Transverse colon (tissue), 4 donors: Measurements from ENCODE around the gene NEMP2.

ENCODE experiments used
- EP300 ChIP-seq: sonication (generic); formaldehyde crosslinking; IDR thresholded peaks from one replicate; pipeline ENCODE4 v1.6.1; 2017; ENCODE audit warnings: antibody characterized with exemption, low read depth
- POLR2A ChIP-seq: fragments of 450-650 bp; IDR thresholded peaks from one replicate; pipeline ENCODE4 v1.6.1; 2016; ENCODE audit warnings: antibody characterized with exemption, mild to moderate bottlenecking, moderate library complexity
- POLR2AphosphoS5 ChIP-seq, 3 donors: sonication (generic); formaldehyde crosslinking; IDR thresholded peaks; one replicate each; pipeline ENCODE4 v1.6.1; 2016; ENCODE audit warnings: antibody characterized with exemption in 3 of 3
- TF ChIP-seq, protein P1 (sequence below), 5 experiments: fragments of 200-600 bp in 3 of 5; fragments of 450-650 bp in 2 of 5; sonication (generic) in 3 of 5; IDR thresholded peaks; 1 replicate in 2 of 5; 2 replicates in 3 of 5; pipeline ENCODE4 v1.5.1; 2016 to 2017; ENCODE audit warnings: antibody characterized with exemption in 5 of 5, inconsistent platforms in 3 of 5, mild to moderate bottlenecking in 2 of 5, moderate library complexity in 1 of 5

DNA sequence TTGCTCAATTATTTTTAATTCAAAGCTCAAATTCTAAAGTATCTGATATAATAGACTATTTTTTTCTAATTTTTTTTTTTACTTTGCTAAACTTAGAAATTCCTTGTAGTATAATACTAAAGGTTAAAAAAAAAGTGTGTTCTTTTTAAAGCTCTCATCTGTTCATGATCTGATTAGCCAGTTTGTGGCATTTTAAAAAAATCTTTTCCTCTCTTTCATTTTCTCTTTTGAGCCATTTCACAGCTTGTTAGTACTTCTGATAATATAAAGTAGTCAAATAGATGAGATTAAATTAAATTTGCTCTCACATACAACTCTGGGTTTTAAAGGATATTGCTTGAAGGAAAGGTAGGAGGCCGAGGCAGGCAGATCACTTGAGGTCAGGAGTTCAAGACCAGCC, 40.7 kb upstream of the NEMP2 start:
- TF ChIP-seq, protein P1, sequence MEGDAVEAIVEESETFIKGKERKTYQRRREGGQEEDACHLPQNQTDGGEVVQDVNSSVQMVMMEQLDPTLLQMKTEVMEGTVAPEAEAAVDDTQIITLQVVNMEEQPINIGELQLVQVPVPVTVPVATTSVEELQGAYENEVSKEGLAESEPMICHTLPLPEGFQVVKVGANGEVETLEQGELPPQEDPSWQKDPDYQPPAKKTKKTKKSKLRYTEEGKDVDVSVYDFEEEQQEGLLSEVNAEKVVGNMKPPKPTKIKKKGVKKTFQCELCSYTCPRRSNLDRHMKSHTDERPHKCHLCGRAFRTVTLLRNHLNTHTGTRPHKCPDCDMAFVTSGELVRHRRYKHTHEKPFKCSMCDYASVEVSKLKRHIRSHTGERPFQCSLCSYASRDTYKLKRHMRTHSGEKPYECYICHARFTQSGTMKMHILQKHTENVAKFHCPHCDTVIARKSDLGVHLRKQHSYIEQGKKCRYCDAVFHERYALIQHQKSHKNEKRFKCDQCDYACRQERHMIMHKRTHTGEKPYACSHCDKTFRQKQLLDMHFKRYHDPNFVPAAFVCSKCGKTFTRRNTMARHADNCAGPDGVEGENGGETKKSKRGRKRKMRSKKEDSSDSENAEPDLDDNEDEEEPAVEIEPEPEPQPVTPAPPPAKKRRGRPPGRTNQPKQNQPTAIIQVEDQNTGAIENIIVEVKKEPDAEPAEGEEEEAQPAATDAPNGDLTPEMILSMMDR (IDR thresholded peaks at IDR 0.05) = no peak
- TF ChIP-seq POLR2A (no peak), POLR2AphosphoS5 (IDR thresholded peaks at IDR 0.05) (no peak), EP300 (no peak)
